CD4-positive, CD25-positive, alpha-beta regulatory T cell (primary cell): ENCODE results near the gene PTPRN2. TPM values are rescaled to one million over a fixed set of nuclear protein-coding genes. Genes with fewer than 3 reads are reported as not detected.
"Not testable (repeated sequence)": the region's sequence is repeated elsewhere in the genome, so short reads cannot be mapped to it uniquely, and the experiment has no call there.

ENCODE experiments used
- ATAC-seq, 2 donors: fragments of 150-1000 bp; cut with Tn5 transposase; one replicate each; pipeline ENCODE4 v1.10.0; 2021; ENCODE audit warnings: low read depth in 2 of 2, moderate number of reproducible peaks in 2 of 2, moderate library complexity in 1 of 2
- DNase-seq, 3 donors: peaks; one replicate each; pipeline versions ENCODE4 v3.0.0 to v3.0.0-alpha.2; 2012 to 2022; ENCODE audit warnings: mixed read lengths in 1 of 3
- H3K27ac ChIP-seq: one replicate; pipeline ENCODE4 v1.7.0; 2013; ENCODE audit warnings: mild to moderate bottlenecking, low read length; ENCODE audit not compliant: insufficient read depth, poor library complexity, severe bottlenecking
- H3K27me3 ChIP-seq: one replicate; pipeline ENCODE4 v1.7.0; 2013; ENCODE audit warnings: low read length; ENCODE audit not compliant: control insufficient read depth, insufficient read depth
- H3K36me3 ChIP-seq: one replicate; pipeline ENCODE4 v1.7.0; 2013; ENCODE audit warnings: mild to moderate bottlenecking, low read length, moderate library complexity; ENCODE audit not compliant: control insufficient read depth, insufficient read depth
- H3K4me1 ChIP-seq: 2 replicates; pipeline ENCODE4 v1.7.0; 2013; ENCODE audit warnings: mild to moderate bottlenecking, low read length; ENCODE audit not compliant: insufficient read depth, control insufficient read depth, poor library complexity, severe bottlenecking
- H3K4me3 ChIP-seq: one replicate; pipeline ENCODE4 v1.7.0; 2013; ENCODE audit warnings: low read depth, mild to moderate bottlenecking, low read length, moderate library complexity
- H3K9me3 ChIP-seq, 2 experiments: 1 replicate in 1 of 2; 2 replicates in 1 of 2; pipeline ENCODE4 v1.7.0; 2013; ENCODE audit warnings: low read length in 2 of 2, mild to moderate bottlenecking in 1 of 2, moderate library complexity in 1 of 2; ENCODE audit not compliant: control insufficient read depth in 2 of 2
- H3K27ac Mint-ChIP-seq, 3 donors: one replicate each; pipeline ENCODE4 v1.8.0; 2020 to 2022; ENCODE audit warnings: mild to moderate bottlenecking in 3 of 3, mixed read lengths in 3 of 3, moderate library complexity in 2 of 3
- H3K27me3 Mint-ChIP-seq: one replicate; pipeline ENCODE4 v1.8.0; 2022; ENCODE audit warnings: mild to moderate bottlenecking, mixed read lengths
- H3K36me3 Mint-ChIP-seq: one replicate; pipeline ENCODE4 v1.8.0; 2020; ENCODE audit warnings: mixed read lengths
- H3K4me1 Mint-ChIP-seq, 4 donors: one replicate each; pipeline ENCODE4 v1.8.0; 2020 to 2022; ENCODE audit warnings: mixed read lengths in 4 of 4, mild to moderate bottlenecking in 1 of 4
- H3K4me3 Mint-ChIP-seq, 4 donors: one replicate each; pipeline ENCODE4 v1.8.0; 2020 to 2022; ENCODE audit warnings: mild to moderate bottlenecking in 4 of 4, mixed read lengths in 4 of 4, moderate library complexity in 3 of 4
- H3K9me3 Mint-ChIP-seq, 7 donors: one replicate each; pipeline ENCODE4 v1.8.0; 2020 to 2022; ENCODE audit warnings: mixed read lengths in 7 of 7, mild to moderate bottlenecking in 3 of 7, moderate library complexity in 2 of 7
- polyA plus RNA-seq, 4 donors: library from polyadenylated mRNA; unstranded; fragments of 300-500 nt; fragmentation: Illumina TruSeq; gene quantifications; one replicate each; pipeline ENCODE4 v1.2.3, GENCODE V29; 2021
- total RNA-seq: library from RNA; stranded (reverse); gene quantifications from one replicate; pipeline ENCODE4 v1.2.3, GENCODE V29; 2022

The PTPRN2 gene
- total and polyA plus RNA-seq, 5 donors from 2014 or later: 1.6 to 4.7 (median 2.7) TPM

DNA sequence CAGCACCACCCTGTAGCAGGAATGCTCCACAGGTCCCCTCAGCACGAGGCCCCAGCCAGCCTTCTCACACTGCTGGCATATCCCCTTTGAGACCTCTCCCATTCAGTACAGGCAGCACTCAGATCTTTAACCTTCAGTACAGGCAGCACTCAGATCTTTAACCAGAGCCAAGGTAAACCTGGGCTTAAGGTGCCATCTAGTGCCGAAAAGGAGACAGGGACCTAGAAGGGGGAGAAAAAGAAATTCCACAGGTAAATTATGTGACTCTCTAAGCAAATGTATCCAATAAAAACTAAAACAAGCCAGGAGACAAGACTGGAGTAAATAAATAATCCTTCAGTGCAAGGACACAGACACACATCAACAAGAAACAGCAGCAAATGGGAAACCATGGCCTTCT is 358.6 kb downstream of the PTPRN2 start:
- peaks cover 0 to 11% of the 10 kb centered on the region in 2 experiments for H3K9me3 ChIP-seq
- DNase-seq (no peak), ATAC-seq (no peak)
- Mint-ChIP-seq H3K4me1 (no peaks in the 10 kb centered on the region), H3K27me3 (no peaks in the 10 kb centered on the region), H3K27ac (no peak overlapping the region), H3K4me3 (no peak overlapping the region), H3K9me3 (peaks cover 0 to 26% (median 13%) of the 10 kb centered on the region in 7 donors), H3K36me3 (no peaks in the 10 kb centered on the region)
- no peak overlapping the region for H3K27ac ChIP-seq
- no peaks in the 10 kb centered on the region for H3K27me3 ChIP-seq
- no peaks in the 10 kb centered on the region for H3K4me1 ChIP-seq
- H3K36me3 ChIP-seq: no peaks in the 10 kb centered on the region
- no peak overlapping the region for H3K4me3 ChIP-seq

DNA sequence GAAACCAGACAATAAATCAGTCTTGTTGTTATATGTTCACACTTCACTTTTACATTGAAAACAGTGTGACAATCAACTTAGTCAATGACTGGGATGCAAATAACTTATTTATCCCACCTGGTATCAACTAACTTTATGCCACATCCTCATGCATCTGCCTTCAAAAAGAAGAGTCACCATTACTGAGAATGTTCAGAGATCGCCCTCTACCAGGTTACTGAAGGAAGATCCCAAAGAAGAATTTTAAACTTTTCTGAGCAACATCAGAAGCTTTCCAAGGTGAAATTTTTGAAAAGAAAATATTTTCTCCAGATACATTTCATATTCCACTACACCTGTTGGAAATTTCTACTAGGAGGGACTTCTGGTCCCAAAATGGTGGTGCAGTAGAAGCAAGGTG is 359.5 kb downstream of the PTPRN2 start:
- no peak overlapping the region for H3K4me3 ChIP-seq
- no peak overlapping the region for H3K27ac ChIP-seq
- H3K9me3 ChIP-seq: peaks cover 0 to 11% of the 10 kb centered on the region in 2 experiments
- ATAC-seq (no peak), DNase-seq (no peak)
- Mint-ChIP-seq H3K36me3 (no peaks in the 10 kb centered on the region), H3K4me3 (no peak overlapping the region), H3K9me3 (peaks cover 0 to 25% (median 14%) of the 10 kb centered on the region in 7 donors), H3K27me3 (no peaks in the 10 kb centered on the region), H3K27ac (no peak overlapping the region), H3K4me1 (no peaks in the 10 kb centered on the region)
- no peaks in the 10 kb centered on the region for H3K27me3 ChIP-seq
- no peaks in the 10 kb centered on the region for H3K36me3 ChIP-seq
- no peaks in the 10 kb centered on the region for H3K4me1 ChIP-seq

DNA sequence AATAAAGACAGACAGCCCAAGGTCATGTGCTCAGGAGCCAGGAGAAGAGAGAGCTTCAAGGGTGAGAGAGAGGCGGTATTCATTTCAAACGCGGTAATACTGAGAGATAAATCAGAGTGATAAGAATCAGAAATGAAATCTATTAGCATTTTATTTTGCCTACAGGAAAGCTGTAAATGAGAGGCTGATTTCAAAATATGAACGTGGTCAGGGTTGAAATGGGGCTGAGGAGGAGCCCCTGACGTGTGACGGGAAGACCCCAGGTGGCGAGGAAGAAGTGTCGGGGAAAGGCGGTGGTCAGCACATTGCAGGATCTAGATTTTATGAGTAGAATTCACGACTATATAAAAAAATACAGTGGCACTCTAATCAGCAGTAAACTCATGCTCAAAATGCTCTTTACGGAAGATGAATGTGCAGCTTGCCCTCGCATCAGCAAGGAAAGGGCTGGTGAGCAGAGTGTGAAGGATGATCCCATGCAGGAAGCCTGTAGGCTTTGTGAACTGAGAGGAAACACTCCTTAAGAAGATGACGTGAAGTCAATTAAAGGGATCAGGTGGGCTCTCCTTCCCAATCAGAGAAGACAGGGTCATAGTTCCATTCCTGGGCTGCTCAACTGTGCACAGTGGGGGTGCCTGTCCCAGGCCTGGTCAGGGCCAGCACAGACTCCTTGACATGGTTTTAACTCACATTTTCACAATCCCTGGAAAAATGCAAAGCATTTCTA is 360.2 kb downstream of the PTPRN2 start:
- ATAC-seq: no peak
- H3K4me3 Mint-ChIP-seq: no peak overlapping the region
- no peaks in the 10 kb centered on the region for H3K4me1 Mint-ChIP-seq
- peaks cover 0 to 11% of the 10 kb centered on the region in 2 experiments for H3K9me3 ChIP-seq
- no peaks in the 10 kb centered on the region for H3K36me3 ChIP-seq
- no peaks in the 10 kb centered on the region for H3K27me3 ChIP-seq
- no peaks in the 10 kb centered on the region for H3K36me3 Mint-ChIP-seq
- H3K4me3 ChIP-seq: no peak overlapping the region
- H3K27ac ChIP-seq: no peak overlapping the region
- no peaks in the 10 kb centered on the region for H3K4me1 ChIP-seq
- peaks cover 0 to 25% (median 15%) of the 10 kb centered on the region in 7 donors for H3K9me3 Mint-ChIP-seq
- H3K27ac Mint-ChIP-seq: no peak overlapping the region
- H3K27me3 Mint-ChIP-seq: no peaks in the 10 kb centered on the region
- DNase-seq: no peak

DNA sequence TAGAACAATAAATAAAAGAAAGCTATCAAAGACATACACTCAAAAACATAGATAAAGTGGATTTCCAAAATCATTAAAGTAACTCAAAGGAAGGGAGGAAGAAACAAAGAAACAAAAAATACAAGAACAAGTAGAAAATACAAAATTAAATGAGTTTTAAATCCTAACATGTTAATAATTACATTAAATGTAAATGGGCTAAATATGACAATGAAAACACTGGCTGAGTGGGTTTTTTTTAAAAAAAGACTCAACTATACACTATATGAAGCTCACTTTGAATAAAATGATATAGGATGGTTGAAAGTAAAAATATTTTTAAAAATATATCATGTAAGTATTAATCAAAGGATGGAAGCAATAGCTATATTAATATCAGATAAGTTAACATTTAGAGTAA is 371.4 kb downstream of the PTPRN2 start:
- Histone ChIP-seq H3K4me3 (no peak overlapping the region), H3K36me3 (no peaks in the 10 kb centered on the region), H3K9me3 (peaks cover 1 to 9% of the 10 kb centered on the region in 2 experiments), H3K4me1 (no peaks in the 10 kb centered on the region), H3K27me3 (no peaks in the 10 kb centered on the region), H3K27ac (no peak overlapping the region)
- Mint-ChIP-seq H3K36me3 (no peaks in the 10 kb centered on the region), H3K4me1 (no peaks in the 10 kb centered on the region), H3K27ac (no peak overlapping the region), H3K9me3 (peaks cover 0 to 36% (median 6%) of the 10 kb centered on the region in 7 donors), H3K4me3 (no peak overlapping the region), H3K27me3 (no peaks in the 10 kb centered on the region)
- DNase-seq: no peak
- ATAC-seq: no peak

- Histone ChIP-seq H3K27ac (no peak overlapping the region), H3K36me3 (no peaks in the 10 kb centered on the region), H3K4me1 (no peaks in the 10 kb centered on the region), H3K9me3 (no peaks in the 10 kb centered on the region), H3K27me3 (no peaks in the 10 kb centered on the region), H3K4me3 (no peak overlapping the region)
- Mint-ChIP-seq H3K9me3 (peaks cover 2 to 22% (median 8%) of the 10 kb centered on the region in 7 donors), H3K36me3 (no peaks in the 10 kb centered on the region), H3K4me1 (no peaks in the 10 kb centered on the region), H3K27me3 (no peaks in the 10 kb centered on the region), H3K4me3 (no peak overlapping the region), H3K27ac (no peak overlapping the region)
- no peak for ATAC-seq
- DNase-seq: no peak
These were observed 378.2 kb downstream of the PTPRN2 start for GRCh38 chr7:158209435-158209834.

GRCh38 chr7:158206341-158206740 is 381.3 kb downstream of the PTPRN2 start:
- peaks cover 2 to 17% (median 5%) of the 10 kb centered on the region in 7 donors for H3K9me3 Mint-ChIP-seq
- H3K9me3 ChIP-seq: no peaks in the 10 kb centered on the region
- no peaks in the 10 kb centered on the region for H3K27me3 Mint-ChIP-seq
- H3K4me3 Mint-ChIP-seq: no peak overlapping the region
- H3K36me3 Mint-ChIP-seq: no peaks in the 10 kb centered on the region
- DNase-seq (no peak), ATAC-seq (no peak)
- no peaks in the 10 kb centered on the region for H3K36me3 ChIP-seq
- no peaks in the 10 kb centered on the region for H3K27me3 ChIP-seq
- H3K4me1 Mint-ChIP-seq: no peaks in the 10 kb centered on the region
- H3K27ac ChIP-seq: no peak overlapping the region
- no peaks in the 10 kb centered on the region for H3K4me1 ChIP-seq
- H3K4me3 ChIP-seq: no peak overlapping the region
- H3K27ac Mint-ChIP-seq: no peak overlapping the region

- Mint-ChIP-seq H3K4me3 (no peak overlapping the region), H3K27ac (no peak overlapping the region), H3K27me3 (peaks cover 4% of the 10 kb centered on the region), H3K9me3 (peaks cover 2 to 5% (median 4%) of the 10 kb centered on the region in 7 donors), H3K36me3 (no peaks in the 10 kb centered on the region), H3K4me1 (no peaks in the 10 kb centered on the region)
- Histone ChIP-seq H3K4me1 (no peaks in the 10 kb centered on the region), H3K27ac (no peak overlapping the region), H3K36me3 (no peaks in the 10 kb centered on the region), H3K9me3 (no peaks in the 10 kb centered on the region), H3K4me3 (no peak overlapping the region), H3K27me3 (no peaks in the 10 kb centered on the region)
- no peak for DNase-seq
- no peak for ATAC-seq
These were observed 383.2 kb downstream of the PTPRN2 start for GRCh38 chr7:158204453-158204852.

GRCh38 chr7:158203948-158204347 is 383.7 kb downstream of the PTPRN2 start:
- not testable (repeated sequence) for H3K27ac Mint-ChIP-seq, H3K27me3 Mint-ChIP-seq, H3K36me3 ChIP-seq, H3K27me3 ChIP-seq, H3K4me3 ChIP-seq, H3K4me1 ChIP-seq, H3K36me3 Mint-ChIP-seq, DNase-seq, H3K27ac ChIP-seq, H3K9me3 ChIP-seq, H3K4me3 Mint-ChIP-seq, H3K9me3 Mint-ChIP-seq, ATAC-seq, H3K4me1 Mint-ChIP-seq
